HG03095 (cell line): Measurements from ENCODE around the gene NAB1.

ENCODE experiments used
- ATAC-seq: cut with Tn5 transposase; IDR thresholded peaks from one replicate; pipeline ENCODE4 v1.9.1; 2021; ENCODE audit warnings: moderate library complexity; ENCODE audit not compliant: unreplicated experiment

The NAB1 gene

GRCh38 chr2:190636361-190636760, 12.5 kb upstream of the NAB1 start:
- ATAC-seq, result no peak

DNA sequence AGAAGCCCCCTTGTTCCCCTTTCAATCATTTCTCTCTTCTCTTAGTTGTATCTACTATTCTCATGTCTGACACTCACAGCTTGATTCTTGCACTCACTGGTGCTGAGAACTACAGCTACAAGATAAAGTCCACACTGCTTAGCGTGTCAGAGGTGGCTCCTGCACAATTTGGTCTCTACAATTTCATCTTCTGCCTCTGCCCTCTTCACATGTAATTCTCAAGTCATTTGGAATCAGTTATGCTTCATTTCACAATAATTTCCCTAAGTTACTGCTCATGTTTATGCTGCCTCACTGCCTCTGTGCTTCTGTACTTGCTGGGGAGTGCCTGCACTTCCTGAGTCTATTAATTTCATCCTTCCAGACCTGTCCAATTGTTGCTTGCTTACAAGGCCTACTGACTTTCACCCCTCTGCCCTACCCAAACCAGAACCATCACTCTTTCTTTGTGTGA, 11.6 kb upstream of the NAB1 start:
- ATAC-seq, result no peak

- ATAC-seq, result no peak
These were observed 10.8 kb upstream of the NAB1 start for GRCh38 chr2:190637903-190638618.

DNA sequence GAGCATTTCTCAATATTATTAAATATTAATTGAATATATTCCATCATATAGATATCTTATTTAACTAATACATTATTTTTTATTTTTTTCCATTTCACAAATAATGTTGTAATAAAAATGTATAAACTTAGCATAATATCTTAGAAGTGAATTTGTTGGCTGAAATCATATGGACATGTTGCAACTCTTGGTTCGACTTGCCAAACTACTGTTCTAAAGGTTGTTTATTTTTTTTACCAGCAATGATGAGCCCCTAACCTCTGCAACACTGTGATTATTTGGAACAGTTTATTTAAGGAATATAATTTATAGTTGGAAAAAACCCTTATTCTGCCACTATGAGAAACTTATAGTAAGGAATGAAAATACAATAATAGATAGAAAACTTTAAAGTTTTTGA, 8.8 kb upstream of the NAB1 start:
- no peak for ATAC-seq

GRCh38 chr2:190641469-190641868, 7.4 kb upstream of the NAB1 start:
- ATAC-seq, result no peak

DNA sequence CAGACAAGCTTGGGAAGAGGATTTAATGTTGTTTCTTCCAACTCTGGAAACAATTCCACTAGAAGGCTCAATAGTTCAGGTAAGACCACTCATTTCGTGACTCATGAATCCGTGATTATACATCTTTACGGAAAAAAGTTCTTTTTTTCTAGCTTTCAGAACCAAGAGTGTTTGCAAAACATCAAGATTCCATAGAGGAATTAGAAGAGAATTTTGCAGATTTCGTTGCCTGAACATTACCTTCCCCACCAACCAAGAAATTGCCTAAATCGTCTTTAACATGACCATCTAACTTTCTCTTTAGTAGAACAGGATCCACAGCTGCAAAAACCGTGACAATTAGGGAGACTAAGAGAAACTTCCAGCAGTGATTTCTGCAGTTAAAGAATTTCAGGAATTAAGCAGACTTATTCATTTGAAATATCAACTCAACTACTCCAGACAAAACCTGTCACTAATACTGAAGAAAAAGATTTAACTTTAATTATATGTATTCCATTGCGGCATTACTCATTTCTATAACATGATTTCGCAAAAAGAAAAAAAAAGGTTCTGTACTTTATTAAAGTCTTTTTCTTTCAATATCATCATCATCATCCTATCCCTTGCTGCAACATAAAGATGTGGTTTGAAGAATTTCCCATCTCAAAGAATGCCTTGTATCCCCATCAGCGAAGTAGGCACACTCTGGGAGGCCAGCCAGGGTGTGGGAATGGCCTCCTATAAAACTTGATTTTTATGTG, 1.9 kb upstream of the NAB1 start:
- ATAC-seq, result no peak

GRCh38 chr2:190648289-190649034, 421 bp upstream of the NAB1 start:
- ATAC-seq, result peak; percentile 69

- ATAC-seq, result no peak
These were observed 1.0 kb downstream of the NAB1 start for GRCh38 chr2:190649798-190650390.

- no peak for ATAC-seq
These were observed 2.5 kb downstream of the NAB1 start for GRCh38 chr2:190651413-190651812.

DNA sequence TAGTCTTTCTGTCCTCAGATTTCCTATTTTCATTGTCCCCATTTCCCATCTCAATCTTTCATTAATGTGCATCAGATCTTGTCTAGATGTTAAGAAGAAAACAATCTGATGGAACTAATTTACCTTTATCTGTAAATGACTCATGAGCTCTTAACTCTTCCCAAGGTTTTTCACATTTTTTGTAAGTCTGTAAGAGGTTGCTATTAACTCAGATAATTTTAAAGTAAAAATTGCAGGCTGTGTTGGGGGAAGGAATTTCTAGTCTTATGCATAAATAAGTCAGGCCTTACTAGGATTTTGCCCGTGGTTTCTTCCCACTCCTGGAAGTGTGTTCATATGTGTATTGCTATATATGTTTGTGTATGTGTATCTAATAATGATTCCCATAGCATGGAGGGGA, 4.3 kb downstream of the NAB1 start:
- no peak for ATAC-seq

DNA sequence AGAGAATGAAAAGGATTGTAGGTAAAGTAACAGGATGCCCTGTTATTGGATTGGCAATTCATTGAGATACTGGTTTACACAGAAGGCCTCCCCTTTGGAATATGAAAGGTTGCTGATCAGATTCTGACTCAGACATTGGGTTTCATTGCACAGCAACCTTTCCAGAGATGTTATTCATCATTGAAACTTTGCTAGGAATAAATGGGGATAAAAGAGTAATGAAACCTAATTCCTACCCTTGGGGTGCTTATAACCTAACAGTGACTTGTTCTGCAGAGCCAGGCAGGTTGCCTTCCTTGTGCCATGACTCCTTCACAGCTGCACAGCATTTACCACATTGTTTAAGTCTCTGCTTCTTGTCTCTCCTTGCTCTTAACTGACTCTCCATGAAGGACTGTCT, 5.0 kb downstream of the NAB1 start:
- ATAC-seq, result no peak

- no peak for ATAC-seq
These were observed 6.2 kb downstream of the NAB1 start for GRCh38 chr2:190655113-190655512.

- ATAC-seq, result no peak
These were observed 6.7 kb downstream of the NAB1 start for GRCh38 chr2:190655570-190655969.

- no peak for ATAC-seq
These were observed 7.4 kb downstream of the NAB1 start for GRCh38 chr2:190656301-190656700.

DNA sequence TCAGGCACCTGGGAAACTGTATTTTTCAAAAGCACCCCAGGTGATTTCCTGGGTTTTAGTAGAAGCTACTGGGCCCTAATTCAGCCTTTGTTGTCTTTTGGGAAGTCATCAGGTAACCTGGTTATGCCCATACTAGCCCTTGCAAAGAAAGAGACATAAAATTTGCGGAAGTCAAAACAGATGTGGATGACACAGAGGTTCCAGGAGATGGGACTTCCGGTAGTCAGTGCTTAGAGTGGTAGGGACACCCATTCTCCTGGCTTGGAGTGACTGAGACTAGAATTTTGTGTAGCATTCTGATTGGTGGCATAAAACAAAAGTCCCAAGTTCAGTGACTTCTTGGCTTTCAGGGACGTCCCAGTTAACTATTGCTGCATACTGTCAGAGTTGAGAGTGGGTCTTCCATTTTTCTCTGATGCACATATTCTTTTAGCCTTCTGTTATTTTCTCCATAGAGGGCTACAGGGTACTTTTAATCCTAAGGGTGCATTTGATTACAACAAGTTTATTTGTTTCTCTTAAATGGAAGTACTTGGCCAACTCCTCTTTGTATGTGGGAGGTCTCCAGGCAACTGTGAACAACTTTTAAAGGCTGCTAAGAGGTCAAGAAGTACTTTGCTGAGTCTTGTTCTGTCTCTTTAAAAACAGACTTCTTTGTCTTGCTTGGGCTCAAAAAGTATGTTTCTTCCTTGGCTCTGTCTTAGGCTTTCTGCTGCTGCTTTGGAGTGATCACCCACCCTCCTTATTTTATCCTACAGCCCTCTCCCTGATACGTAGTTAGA, 8.8 kb downstream of the NAB1 start:
- no peak for ATAC-seq

GRCh38 chr2:190659553-190659952, 10.7 kb downstream of the NAB1 start:
- no peak for ATAC-seq

GRCh38 chr2:190662754-190663153, 13.9 kb downstream of the NAB1 start:
- ATAC-seq, result no peak

GRCh38 chr2:190663348-190663747, 14.5 kb downstream of the NAB1 start:
- no peak for ATAC-seq

DNA sequence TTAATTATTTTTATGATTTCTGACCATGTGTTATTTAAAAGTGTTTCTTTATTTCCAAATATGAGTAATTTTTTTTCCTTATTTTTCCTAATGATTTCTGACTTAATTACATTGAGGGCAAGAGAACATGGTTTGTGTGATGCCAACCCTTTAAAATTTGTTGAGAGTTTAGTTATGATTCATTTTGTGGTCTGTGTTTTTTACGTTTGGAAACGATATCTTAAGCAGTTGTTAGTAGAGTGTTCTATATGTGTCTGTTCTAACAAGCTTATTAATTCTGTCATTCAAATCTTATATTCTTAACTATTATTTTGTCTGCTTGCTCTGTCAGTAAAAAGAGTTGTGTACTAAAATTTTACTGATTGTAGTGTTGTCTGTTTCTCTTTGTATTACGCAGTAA, 15.0 kb downstream of the NAB1 start:
- no peak for ATAC-seq

GRCh38 chr2:190664240-190664639, 15.4 kb downstream of the NAB1 start:
- no peak for ATAC-seq

GRCh38 chr2:190666895-190667294, 18.0 kb downstream of the NAB1 start:
- no peak for ATAC-seq
